Ishikawa (cell line): Measurements from ENCODE around the gene TPM1.
A peak's percentile ranks its signal among the peaks of the same experiment; 100 is the strongest.

Source experiments
- CEBPB ChIP-seq: IDR thresholded peaks from 2 replicates; pipeline ENCODE4 v1.6.1; 2012
- CREB1 ChIP-seq: IDR thresholded peaks from 2 replicates; pipeline ENCODE4 v1.6.1; 2012; ENCODE audit warnings: low read depth
- EGR1 ChIP-seq: IDR thresholded peaks from 2 replicates; pipeline ENCODE4 v1.6.1; 2012
- EP300 ChIP-seq: IDR thresholded peaks from 2 replicates; pipeline ENCODE4 v1.6.1; 2012; ENCODE audit warnings: borderline replicate concordance
- FOXM1 ChIP-seq: IDR thresholded peaks from 2 replicates; pipeline ENCODE4 v1.6.1; 2012; ENCODE audit warnings: low read depth, borderline replicate concordance
- NFIC ChIP-seq: IDR thresholded peaks from 2 replicates; pipeline ENCODE4 v1.6.1; 2012
- RAD21 ChIP-seq: IDR thresholded peaks from 2 replicates; pipeline ENCODE4 v1.6.1; 2012; ENCODE audit warnings: low read depth
- TAF1 ChIP-seq: IDR thresholded peaks from 2 replicates; pipeline ENCODE4 v1.6.1; 2012; ENCODE audit warnings: low read depth, mild to moderate bottlenecking
- TCF12 ChIP-seq: IDR thresholded peaks from 2 replicates; pipeline ENCODE4 v1.6.1; 2012; ENCODE audit warnings: low read depth
- TEAD4 ChIP-seq: IDR thresholded peaks from 2 replicates; pipeline ENCODE4 v1.6.1; 2012
- YY1 ChIP-seq: IDR thresholded peaks from 2 replicates; pipeline ENCODE4 v1.6.1; 2012; ENCODE audit warnings: low read depth
- ZBTB7A ChIP-seq: IDR thresholded peaks from 2 replicates; pipeline ENCODE4 v1.6.1; 2012; ENCODE audit warnings: low read depth
- TF ChIP-seq, protein P1 (sequence below): IDR thresholded peaks from 2 replicates; pipeline ENCODE4 v1.6.1; 2012; ENCODE audit warnings: low read depth, mild to moderate bottlenecking
- TF ChIP-seq, protein P2 (sequence below): IDR thresholded peaks from 2 replicates; pipeline ENCODE4 v1.6.1; 2012

Gene TPM1

DNA sequence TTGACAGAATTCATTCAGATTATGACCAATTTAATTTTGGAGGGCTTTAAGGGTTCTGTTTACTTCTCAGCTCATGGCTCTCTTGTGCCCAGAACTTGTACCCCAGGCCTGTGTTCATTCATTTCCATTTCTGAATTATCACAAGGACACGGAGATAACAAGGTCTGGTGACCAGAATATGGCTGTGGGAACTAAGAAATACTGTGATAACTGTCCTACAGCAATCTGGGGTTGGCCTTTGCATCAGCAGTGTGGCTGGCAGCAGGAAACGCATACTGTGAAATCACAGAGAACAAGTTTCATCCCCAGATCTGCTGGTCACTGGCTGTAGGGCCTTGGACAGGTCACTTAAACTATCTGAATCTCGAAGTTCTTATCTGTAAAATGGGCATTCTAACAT lies 41.8 kb upstream of the TPM1 start:
- TF ChIP-seq, protein P1, sequence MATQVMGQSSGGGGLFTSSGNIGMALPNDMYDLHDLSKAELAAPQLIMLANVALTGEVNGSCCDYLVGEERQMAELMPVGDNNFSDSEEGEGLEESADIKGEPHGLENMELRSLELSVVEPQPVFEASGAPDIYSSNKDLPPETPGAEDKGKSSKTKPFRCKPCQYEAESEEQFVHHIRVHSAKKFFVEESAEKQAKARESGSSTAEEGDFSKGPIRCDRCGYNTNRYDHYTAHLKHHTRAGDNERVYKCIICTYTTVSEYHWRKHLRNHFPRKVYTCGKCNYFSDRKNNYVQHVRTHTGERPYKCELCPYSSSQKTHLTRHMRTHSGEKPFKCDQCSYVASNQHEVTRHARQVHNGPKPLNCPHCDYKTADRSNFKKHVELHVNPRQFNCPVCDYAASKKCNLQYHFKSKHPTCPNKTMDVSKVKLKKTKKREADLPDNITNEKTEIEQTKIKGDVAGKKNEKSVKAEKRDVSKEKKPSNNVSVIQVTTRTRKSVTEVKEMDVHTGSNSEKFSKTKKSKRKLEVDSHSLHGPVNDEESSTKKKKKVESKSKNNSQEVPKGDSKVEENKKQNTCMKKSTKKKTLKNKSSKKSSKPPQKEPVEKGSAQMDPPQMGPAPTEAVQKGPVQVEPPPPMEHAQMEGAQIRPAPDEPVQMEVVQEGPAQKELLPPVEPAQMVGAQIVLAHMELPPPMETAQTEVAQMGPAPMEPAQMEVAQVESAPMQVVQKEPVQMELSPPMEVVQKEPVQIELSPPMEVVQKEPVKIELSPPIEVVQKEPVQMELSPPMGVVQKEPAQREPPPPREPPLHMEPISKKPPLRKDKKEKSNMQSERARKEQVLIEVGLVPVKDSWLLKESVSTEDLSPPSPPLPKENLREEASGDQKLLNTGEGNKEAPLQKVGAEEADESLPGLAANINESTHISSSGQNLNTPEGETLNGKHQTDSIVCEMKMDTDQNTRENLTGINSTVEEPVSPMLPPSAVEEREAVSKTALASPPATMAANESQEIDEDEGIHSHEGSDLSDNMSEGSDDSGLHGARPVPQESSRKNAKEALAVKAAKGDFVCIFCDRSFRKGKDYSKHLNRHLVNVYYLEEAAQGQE = no peak
- TF ChIP-seq CREB1 = no peak

DNA sequence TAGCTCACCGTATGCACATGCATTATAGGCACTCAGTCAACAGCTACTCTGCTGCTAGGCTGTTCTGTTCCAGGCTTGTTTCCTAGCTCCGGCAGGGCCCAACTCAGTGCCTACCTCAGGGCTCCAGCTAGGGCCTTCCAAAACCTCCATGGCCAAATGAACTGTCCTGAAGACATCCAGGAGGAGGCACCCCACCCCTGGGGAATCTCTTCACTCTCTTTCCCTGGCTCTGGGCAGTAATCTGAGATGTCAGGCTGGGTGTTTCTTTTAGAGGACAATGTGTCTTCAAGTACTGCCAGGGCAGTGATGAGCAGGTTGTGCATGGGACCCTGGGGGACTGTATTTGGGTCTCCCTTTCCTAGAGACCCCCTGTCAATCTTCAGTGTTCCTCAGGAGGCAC lies 38.3 kb upstream of the TPM1 start:
- TF ChIP-seq TAF1 (no peak), ZBTB7A (no peak), NFIC (no peak), RAD21 (0 out of 2 replicates have a peak, but pooled peaks have one; percentile 9), YY1 (no peak)

DNA sequence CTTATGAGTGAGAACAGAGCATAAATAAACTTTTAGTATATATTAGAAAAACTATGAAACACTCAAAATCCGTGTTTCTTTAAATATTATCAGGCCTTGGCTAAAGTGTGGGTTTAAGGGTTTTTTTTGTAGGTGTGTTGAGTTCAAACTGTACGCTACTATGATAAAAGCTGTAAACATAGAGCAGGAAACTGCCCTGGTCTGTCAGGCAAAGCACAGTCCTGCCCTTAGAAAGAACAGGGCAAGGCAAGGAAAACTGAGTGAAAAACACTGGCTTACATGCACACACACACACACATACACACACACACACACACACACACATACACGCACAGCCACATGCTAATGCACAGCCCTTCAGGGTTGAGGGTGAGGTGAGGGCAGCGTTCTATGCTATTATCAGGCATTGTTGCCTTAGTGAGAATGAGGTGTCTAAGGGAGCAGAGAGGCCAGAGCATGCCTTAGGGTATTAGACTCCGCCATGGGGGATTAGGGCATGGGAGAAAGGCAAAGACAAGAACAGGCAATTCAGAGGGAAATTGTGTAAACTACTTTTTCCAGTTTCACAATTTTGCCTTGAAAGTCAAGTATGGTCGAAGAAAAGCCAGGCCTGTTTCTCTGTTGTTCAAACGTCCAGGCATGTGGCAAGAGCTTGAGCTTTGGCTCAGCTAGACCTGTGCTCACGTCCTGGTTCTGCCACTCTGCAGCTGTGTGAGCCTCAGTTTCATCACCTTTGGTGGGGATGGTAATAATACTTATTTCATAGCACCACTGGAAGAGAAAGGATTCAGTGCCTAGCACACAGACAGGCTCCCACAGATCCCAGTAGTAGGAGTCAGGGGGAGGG lies 36.3 kb upstream of the TPM1 start:
- TF ChIP-seq, protein P1 = no peak
- no peak for TF ChIP-seq NFIC
- no peak for TF ChIP-seq ZBTB7A
- no peak for TF ChIP-seq TAF1
- no peak for TF ChIP-seq FOXM1

DNA sequence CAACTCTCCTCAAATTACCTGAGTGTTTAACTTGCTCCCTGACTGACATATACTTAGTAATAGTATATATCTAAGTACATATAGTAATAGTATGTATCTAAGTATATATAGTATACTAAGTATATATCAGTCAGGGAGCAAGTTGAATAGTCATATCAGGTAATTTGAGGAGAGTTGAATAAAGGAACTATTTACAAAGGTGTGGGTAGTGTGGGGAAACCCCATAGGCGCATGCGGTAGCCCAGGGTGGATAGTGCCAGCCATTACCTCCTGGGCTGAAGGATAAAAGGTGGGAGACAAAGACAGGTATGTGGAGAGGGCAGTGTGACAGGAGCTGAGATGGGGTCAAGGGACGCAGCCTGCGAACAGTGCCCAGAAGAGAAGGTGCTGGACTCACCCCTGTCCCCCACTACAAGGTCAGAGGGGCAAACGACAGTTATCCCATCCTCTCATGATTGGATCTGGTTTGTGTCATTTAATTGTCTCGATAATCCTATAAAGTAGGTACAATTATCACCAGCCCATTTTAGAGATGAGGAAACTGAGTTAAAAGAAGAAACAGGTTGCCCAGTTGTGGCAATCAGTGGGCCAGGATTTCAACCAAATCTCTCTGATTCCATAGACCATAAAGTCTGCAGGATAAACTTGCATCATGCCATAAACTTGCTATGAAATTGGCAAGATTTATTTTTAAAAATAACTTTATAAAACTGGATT lies 34.1 kb upstream of the TPM1 start:
- TF ChIP-seq NFIC (no peak), CEBPB (no peak)

DNA sequence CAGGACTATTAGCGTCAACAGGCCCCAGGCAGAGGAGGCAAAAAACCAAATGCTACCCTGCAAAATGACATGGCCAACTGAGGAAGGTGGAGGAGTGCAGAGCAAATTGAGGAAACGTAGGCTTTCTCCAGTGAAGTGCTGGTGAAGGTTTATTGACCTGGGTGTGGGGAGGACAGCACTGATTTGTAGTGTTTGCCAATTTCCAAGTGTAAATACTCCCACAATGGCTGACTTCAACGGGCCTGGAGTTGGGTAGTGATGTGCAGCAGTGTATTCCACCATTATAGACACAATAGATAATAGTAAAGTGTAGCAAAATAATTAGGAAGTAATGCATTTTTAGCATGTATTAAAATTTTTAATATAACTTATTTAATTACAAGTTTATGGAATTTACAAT lies 32.2 kb upstream of the TPM1 start:
- TF ChIP-seq YY1 (no peak), TCF12 (no peak), ZBTB7A (no peak), CREB1 (no peak), TAF1 (no peak), TEAD4 (no peak), FOXM1 (no peak)
- TF ChIP-seq, protein P2, sequence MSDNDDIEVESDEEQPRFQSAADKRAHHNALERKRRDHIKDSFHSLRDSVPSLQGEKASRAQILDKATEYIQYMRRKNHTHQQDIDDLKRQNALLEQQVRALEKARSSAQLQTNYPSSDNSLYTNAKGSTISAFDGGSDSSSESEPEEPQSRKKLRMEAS = no peak
- TF ChIP-seq, protein P1 = no peak

DNA sequence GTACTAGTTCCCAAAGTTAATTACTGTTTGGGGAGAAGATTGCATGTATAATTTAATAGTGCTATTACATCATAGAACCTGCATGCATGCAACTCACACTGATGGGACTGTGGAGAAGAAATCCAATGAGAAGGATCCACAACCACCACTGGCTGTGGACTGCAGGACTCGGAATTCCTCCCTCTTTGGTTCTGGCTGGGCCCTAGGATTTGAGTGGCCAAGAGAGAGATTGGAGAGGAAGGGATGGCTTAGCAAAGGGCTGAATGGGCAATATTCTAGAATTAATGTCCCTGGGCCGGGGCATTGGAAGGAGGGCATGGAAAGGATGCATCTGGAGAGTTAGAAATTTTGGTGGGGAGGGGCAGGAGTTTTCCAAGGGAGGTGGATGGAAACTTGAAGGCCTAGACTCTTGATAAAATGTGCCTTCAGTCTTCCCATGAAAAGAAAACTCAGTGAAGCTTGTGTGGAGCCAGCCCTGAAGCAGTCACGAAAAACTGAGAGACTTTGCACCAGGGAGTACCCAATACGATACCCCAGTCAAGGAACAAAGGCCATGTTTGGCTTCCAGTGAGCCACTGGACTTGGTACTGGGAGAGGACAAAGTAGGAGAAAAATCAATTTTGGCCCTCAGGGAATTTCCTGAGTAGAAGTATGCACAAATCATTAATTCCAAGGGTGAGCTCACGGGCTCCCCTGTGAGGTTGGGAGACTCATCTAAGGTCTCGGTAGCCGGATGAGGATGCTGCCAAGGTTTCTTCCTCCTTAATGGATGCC lies 31.4 kb upstream of the TPM1 start:
- TF ChIP-seq EP300 (no peak), ZBTB7A (no peak), YY1 (no peak), FOXM1 (no peak), NFIC (no peak), TAF1 (no peak), TCF12 (no peak), CREB1 (no peak), EGR1 (no peak)
- TF ChIP-seq, protein P2 = no peak
